MV-4-11 (cell line): ENCODE data around the gene DPAGT1.

Source experiments
- DNase-seq: peaks from one replicate; lab custom pipeline; 2025; lab: John Stamatoyannopoulos, UW

Gene DPAGT1

GRCh38 chr11:119057000-119057769, 44.5 kb downstream of the DPAGT1 start, which contains the start of gene HYOU1:
Gene HYOU1 (minus strand): TSS chr11:119057205. CDS start chr11:119056160, 1,045 bp downstream.
- DNase-seq = peak; percentile 91

- no peak for DNase-seq
Observed at GRCh38 chr11:119056421-119056999, 45.1 kb downstream of the DPAGT1 start.

GRCh38 chr11:119055901-119056300, 45.8 kb downstream of the DPAGT1 start:
- DNase-seq = peak; percentile 61

GRCh38 chr11:119054418-119054817, 47.2 kb downstream of the DPAGT1 start:
- no peak for DNase-seq

GRCh38 chr11:119052163-119052814, 49.4 kb downstream of the DPAGT1 start:
- DNase-seq = no peak

- no peak for DNase-seq
Observed at GRCh38 chr11:119051440-119052162, 50.1 kb downstream of the DPAGT1 start.

GRCh38 chr11:119049081-119049480, 52.6 kb downstream of the DPAGT1 start:
- DNase-seq = no peak

- DNase-seq = no peak
Observed at GRCh38 chr11:119048644-119049043, 53.0 kb downstream of the DPAGT1 start.

GRCh38 chr11:119047205-119047604, 54.4 kb downstream of the DPAGT1 start:
- no peak for DNase-seq
